GM12891 (cell line): Measurements from ENCODE around the gene RNF152.

Experiments
- POLR2A ChIP-seq: IDR thresholded peaks from 2 replicates; pipeline ENCODE4 v1.6.1; 2011; ENCODE audit warnings: low read depth, low read length, control low read depth
- POLR2AphosphoS5 ChIP-seq: IDR thresholded peaks from 2 replicates; pipeline ENCODE4 v1.6.1; 2011; ENCODE audit warnings: low read depth, low read length, control low read depth
- SPI1 ChIP-seq: IDR thresholded peaks from 2 replicates; pipeline ENCODE4 v1.6.1; 2011; ENCODE audit warnings: low read depth, low read length, control low read depth

GRCh38 chr18:61896118-61896517 lies 3.3 kb upstream of the RNF152 start:
- no peak for TF ChIP-seq SPI1
- TF ChIP-seq POLR2AphosphoS5, result no peak
- no peak for TF ChIP-seq POLR2A
